ENCODE results near the gene TRIM26. TPM values are rescaled to one million over a fixed set of nuclear protein-coding genes. Genes with fewer than 3 reads are reported as not detected.
"Not testable (repeated sequence)": the region's sequence is repeated elsewhere in the genome, so short reads cannot be mapped to it uniquely, and the experiment has no call there.

TRIM26 gene
- total RNA-seq, 2 donors from 2014 or later: 36.0 to 37.0 TPM

DNA sequence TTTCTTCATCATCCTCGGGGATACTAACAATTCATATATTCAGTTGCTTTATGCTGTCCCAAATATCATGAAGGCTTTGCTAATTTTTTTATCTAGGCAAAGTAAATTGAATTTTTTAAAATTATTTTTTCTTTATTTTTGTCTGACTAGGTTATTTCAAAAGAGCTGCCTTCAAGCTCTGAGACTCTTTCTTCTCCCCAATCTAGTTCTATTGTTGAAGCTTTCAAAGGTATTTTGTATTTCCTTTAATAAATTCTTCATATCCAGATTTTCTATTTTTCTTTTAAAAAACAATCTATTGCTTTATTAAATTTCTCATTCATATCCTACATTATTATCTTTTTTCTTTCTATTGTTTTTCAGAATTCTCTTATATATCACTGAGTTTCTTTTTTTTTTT lies 33.1 kb downstream of the TRIM26 start:
- DNase-seq (ENCODE audit: low spot score): no peak
- intact Hi-C loops (cut with DNase I): no loop called here

DNA sequence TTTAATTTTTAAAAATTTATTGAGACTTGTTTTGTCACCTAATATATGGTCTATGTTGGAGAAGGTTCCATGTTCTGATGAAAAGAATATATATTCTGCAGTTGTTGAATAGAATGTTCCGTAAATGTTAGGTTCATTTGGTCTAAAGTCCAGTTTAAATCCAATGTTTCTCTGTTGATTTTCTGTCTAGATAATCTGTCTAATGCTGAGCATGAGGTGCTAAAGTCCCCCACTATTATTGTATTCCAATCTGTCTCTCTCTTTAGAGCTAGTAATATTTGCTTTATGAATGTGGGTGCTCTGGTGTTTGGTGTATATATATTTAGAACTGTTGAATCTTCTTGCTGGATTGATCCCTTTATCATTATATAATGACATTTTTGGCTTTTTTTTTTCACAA lies 34.4 kb downstream of the TRIM26 start:
- intact Hi-C loops (cut with DNase I): no loop called here
- DNase-seq (ENCODE audit: low spot score): no peak

DNA sequence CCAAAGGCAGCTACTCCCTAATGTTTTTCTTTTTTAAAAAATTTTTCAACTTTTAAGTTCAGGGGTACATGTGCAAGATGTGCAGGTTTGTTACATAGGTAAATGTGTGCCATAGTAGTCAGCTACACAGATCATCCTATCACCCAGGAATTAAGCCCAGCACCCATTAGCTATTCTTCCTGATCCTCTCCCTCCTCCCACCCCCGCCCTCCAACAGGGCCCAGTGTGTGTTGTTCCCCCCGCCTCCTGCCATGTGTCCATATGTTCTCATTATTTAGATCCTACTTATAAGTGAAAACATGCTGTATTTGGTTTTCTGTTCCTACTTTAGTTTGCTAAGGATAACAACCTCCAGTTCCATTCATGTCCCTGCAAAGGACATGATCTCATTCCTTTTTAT lies 37.4 kb downstream of the TRIM26 start:
- no peak for DNase-seq (ENCODE audit: low spot score)
- intact Hi-C loops (cut with DNase I): no loop called here

DNA sequence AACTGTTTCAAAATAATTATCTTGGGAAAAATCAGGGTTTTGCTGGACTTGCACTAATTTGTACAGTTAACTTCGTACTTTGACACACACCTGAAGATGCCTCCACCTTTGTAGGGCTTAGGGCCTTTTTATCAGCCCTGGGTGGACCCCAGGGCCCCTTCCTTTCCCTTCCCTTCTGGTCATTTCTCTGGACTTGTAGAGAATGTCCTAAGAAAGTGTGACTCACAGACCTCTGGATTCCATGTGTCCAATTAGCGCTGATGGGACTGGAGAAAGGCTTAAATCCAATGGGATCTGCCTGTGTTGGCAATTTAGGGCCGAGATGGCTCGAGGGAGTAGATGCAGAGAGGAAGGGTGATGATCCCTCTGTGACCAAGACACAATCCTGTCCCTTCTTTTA lies 40.5 kb downstream of the TRIM26 start:
- intact Hi-C loops (cut with DNase I): no loop called here
- DNase-seq (ENCODE audit: low spot score): no peak

DNA sequence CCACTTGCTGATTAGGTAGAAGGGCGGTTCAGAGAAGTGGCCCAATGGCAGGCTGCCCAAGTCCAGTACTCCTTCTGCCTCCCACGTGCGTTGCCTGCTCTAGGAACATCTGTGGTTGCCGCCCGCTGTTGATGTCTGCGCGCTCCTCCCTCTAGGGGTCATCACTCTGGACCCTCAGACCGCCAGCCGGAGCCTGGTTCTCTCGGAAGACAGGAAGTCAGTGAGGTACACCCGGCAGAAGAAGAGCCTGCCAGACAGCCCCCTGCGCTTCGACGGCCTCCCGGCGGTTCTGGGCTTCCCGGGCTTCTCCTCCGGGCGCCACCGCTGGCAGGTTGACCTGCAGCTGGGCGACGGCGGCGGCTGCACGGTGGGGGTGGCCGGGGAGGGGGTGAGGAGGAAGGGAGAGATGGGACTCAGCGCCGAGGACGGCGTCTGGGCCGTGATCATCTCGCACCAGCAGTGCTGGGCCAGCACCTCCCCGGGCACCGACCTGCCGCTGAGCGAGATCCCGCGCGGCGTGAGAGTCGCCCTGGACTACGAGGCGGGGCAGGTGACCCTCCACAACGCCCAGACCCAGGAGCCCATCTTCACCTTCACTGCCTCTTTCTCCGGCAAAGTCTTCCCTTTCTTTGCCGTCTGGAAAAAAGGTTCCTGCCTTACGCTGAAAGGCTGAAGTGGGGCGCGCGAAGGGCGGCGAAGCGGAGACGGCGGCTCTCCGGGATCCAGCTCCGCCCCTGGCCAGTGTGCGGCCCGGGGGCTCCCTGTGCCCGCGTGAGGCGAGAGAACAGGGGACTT lies 41.3 kb downstream of the TRIM26 start:
- no peak for DNase-seq (ENCODE audit: low spot score)
- intact Hi-C loops (cut with DNase I): no loop called here

DNA sequence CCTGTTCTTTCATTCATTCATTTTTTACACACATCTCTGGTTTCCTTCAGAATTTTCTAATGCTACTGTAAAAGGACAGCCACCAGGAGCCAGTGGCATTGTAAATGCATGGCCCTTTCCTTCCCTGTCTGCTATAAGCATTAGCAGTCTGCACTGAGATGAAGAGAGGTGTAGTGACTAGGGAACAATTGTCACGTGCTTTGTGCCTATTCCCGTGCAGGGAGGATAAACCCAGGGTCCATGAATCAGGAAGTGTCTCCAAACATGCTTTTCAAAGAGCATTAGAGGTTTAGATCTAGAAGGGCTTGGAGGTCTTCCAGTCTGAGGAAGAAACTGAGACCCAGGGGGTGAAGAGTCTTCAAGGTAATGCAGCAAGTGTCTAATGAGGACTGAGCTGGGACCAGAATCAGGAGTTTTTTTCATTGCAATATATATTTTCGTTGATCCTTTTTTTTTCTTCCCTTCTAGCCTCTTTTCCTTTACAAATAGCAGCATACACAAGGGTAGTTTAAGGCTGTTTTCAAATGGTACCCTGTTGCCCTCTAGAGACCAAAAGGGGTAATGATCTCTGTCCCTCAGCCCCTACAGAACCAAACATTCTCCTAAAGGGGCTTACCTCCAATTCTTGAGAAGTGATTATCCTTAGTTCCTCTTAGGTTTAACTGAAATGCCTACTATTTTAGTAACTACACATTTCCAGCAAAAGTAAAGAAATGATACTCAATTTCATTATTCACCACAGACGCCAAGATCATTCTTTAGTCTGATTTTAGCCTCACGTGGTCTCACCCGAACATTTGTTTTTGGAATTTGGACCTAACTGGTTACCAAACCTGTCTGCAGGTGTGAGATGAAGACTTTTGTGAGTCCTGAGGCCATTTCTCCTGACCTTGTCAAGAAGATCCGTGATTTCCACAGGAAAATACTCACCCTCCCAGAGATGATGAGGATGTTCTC lies 43.3 kb downstream of the TRIM26 start:
- DNase-seq (ENCODE audit: low spot score): no peak
- intact Hi-C loops (cut with DNase I): no loop called here

DNA sequence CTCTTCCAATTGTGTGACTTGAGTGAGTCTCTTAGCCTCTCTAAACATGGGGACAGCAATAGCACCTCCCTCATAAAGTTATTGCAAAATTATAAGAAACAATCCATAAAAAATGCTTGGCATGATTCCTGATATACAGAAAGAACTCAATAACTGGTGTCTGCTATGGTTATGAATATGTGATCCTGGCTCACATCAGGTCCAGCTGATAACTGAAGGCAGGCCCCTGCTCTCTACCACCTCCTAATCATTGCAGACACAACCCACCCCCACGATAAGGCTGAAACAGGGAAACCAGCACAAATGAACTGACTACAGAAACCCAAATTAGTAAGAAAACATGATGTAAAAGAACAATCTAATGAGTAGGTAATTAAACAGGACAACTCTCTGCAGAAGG lies 44.5 kb downstream of the TRIM26 start:
- no peak for DNase-seq (ENCODE audit: low spot score)
- intact Hi-C loops (cut with DNase I): no loop called here

DNA sequence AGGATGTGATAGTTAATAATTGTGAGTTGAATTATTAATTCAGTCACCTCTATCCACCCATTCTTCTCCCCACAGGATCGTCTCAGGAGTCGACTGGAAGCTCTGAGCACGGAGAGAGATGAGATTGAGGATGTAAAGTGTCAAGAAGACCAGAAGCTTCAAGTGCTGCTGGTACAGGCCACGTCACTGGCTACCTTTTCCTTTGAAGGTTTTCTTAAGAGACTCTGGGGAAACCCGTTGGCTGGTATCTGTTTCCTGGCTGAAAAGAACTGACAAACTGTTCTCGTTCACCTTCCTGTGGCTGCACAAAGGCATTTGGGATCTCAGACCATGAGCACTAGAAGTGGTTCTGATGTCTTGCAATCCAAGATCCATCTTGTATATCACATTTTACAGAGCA lies 46.1 kb downstream of the TRIM26 start:
- intact Hi-C loops (cut with DNase I): no loop called here
- DNase-seq (ENCODE audit: low spot score): no peak

DNA sequence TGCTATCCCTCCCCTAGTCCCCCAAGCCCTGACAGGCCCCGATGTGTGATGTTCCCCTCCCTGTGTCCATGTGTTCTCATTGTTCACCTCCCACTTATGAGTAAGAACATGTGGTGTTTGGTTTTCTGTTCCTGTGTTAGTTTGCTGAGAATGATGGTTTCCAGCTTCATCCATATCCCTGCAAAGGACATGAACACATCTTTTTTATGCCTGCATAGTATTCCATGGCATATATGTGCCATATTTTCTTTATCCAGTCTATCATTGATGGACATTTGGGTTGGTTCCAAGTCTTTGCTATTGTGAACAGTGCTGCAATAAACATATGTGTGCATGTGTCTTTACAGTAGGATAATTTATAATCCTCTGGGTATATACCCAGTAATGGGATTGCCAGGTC lies 48.0 kb downstream of the TRIM26 start:
- intact Hi-C loops (cut with DNase I); DNase-seq (ENCODE audit: low spot score): not testable (repeated sequence)

DNA sequence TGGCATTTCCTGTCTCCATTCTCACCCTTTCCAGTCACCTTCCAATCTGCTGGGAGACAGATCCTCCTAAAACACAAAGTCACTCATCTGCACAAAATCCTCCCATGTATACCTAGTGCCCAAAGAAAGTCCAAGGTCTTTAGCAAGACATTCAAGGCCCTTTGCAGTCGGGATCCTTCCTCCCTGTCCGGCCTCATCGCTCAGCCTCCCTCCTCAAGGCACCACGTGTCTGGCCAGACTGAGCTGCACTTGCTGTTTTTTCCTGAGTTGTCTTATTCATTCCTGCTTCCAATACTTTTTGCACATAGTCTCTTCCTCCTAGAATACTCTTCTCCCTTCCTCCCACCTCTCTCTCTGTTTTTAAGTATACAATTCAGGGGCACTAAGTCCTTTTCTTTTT lies 48.5 kb downstream of the TRIM26 start:
- intact Hi-C loops (cut with DNase I): no loop called here
- DNase-seq (ENCODE audit: low spot score): no peak

DNA sequence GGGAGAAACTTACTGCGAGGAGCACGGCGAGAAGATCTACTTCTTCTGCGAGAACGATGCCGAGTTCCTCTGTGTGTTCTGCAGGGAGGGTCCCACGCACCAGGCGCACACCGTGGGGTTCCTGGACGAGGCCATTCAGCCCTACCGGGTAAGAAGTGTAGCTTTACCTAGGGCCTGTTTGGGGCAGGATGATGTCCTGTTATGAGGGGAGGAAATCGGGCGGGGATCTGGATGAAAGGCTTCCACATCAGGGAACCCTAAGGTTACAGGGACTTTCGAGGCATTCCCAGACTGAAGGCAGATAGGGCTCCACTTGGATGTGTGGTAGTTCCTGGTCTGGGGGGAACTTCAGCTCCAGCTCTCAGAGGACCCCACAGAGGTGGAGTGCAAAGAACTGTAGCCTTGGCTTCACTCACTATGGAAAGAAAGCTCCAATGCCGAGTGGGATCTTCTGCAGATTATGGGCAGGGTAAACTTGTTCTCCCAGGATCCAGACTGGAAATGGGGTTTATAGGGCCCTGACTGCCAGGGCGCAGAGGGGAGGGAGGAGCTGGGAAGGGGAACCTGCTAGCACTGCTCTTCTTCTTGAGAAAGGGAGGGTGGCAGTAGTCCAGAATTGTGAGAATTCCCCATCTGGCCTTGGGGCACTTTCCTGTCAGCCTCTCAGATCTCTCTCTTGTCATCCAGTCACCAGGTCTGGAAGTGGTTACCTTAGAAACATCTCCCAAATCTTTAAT lies 49.1 kb downstream of the TRIM26 start:
- intact Hi-C loops (cut with DNase I): no loop called here
- no peak for DNase-seq (ENCODE audit: low spot score)

DNA sequence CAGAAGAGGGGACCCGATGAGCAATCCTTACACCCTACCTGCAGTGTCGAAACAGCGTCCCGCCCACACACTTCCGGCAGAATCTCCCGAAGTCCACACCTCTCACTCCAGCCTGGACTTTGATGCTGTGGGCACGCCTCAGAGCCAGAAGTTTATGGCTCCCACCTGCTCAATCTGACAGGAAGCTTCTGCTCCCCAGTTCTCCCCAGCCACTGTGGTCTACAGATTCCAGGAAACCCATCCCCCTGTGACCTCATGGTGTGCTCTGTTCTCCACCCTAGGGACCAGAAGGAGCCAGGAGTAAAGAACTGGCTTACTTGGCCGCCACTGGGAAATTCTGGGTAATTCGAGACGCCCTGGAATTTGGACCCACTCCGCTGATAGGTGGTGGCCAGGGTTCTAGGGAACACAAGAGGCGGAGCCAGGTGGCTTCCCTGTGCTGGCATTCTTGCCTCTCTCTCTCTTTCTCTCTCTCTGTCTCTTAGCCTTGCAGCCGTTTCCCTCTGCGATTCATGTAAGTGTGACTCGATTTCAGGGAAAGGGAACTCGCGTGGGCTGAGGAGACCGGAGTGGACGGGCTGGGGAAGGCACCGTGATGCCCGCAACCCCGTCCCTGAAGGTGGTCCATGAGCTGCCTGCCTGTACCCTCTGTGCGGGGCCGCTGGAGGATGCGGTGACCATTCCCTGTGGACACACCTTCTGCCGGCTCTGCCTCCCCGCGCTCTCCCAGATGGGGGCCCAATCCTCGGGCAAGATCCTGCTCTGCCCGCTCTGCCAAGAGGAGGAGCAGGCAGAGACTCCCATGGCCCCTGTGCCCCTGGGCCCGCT lies 49.9 kb downstream of the TRIM26 start, which contains the start of gene TRIM15:
TRIM15 (plus strand) TSS at position 457 of the 828 bp plus-strand sequence; CDS start at position 596, 139 bp downstream.
- intact Hi-C loops (cut with DNase I): no loop called here
- DNase-seq (ENCODE audit: low spot score): no peak

DNA sequence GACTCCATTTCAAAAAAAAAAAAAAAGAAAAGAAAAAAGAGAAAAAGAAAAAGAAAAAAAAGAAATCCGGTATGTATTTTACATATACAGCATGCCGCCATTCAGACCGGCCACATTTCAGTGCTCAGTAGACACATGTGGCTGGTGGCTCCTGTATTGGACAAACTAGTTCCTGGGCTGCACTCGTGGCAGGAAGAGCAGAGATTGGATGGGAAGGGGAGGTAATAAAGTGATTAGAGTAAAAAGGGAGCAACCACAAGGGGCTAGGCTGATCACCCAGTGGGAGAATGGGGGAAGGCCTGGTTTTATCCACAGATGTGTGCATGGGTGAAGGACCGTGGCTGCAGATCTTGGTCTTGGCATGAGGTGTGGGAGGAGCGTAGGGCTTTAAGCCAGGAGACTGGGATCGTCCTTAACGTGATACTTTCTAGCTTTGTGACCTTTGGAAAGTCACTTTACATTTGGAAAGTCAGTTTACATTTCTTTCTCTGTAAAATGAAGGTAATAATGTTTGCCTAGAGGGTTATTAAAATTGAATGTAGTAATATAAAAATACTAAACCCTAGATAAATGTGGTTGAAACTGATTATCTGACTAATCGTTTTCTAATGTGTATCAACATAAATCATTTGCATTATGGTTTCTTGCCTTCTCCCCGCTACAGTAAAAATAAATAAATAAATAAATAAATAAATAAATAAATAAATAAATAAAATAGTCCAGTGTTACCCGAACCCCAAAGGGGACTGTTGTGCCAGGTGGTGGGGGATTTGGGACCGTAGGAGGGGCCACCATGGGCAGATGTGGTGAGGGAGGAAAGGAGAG lies 50.7 kb downstream of the TRIM26 start:
- intact Hi-C loops (cut with DNase I): no loop called here

DNA sequence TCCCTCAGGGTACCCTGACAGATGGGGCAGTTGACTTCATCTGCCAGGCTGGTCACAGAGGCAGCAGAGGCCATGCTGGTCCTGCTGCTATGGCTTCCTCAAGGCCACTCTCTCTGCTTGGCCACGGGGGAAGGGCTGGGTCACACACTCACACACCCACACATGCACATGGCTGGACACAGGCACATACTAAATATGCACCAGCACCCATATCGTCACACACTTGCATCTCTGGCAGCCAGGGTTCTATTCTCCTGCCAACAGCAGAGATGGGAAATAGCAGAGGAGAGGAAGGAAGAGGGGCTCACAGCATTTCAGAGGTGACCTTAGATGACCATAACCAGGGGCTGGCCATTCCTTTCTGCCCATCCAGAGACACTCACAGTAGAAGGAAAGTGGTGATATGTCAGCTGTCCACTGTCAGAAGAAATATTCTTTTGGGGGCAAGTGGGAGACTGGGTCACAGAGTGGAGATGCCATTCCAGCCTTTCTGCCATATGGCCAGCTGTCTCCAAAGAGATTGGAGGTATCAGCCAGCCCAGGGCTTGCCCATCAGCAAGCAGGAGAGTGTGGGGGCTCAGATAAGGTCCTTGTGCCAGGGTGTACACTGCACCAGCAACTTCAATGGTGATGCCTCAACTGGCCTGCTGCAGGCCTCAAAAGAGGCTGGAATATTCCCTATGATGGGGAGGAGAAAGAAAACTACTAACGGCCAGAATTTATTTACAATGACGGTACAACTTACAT lies 52.2 kb downstream of the TRIM26 start, which contains the start of gene TRIM10:
TRIM10 (minus strand) TSS at position 427 of the 747 bp plus-strand sequence; CDS start at position 74, 353 bp downstream.
- DNase-seq (ENCODE audit: low spot score): no peak
- intact Hi-C loops (cut with DNase I): no loop called here

More for the DNA sequence above, 50.7 kb downstream of the TRIM26 start:
- DNase-seq (ENCODE audit: low spot score): no peak

DNA sequence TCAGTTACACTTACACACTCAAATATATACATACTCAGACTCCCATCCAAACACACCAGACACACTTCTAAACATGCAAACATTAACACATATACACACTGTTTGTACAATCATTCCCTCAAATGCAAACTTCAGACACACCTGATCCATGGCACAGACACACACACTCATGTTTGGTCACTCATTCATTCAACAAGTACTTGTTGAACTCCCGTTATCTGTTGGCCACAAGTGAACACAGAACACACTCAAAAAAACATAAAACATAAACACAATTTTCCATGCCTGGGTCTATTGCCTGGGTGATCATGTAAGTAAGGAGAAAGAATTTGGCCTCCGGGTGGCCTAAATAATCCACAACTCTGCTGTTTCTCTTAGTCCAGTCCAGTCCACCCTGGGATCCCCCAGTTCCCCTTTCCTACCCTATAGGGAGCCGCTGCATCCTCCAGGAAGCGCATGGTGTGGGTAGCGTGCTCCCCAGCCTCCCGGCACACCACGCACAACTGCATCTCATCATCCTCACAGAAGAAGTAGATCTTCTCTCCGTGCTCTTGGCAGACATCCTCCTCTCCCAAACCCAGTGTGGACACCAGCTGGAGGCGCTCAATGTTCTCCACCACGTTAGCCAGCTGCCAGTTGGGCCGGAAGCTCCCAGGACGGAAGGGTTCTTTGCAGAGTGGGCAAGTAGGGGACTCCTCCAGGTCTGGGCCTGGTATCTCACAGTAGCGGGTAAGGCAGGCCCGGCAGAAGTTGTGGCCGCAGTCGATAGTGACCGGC lies 53.0 kb downstream of the TRIM26 start:
- DNase-seq (ENCODE audit: low spot score): no peak
- intact Hi-C loops (cut with DNase I): no loop called here

DNA sequence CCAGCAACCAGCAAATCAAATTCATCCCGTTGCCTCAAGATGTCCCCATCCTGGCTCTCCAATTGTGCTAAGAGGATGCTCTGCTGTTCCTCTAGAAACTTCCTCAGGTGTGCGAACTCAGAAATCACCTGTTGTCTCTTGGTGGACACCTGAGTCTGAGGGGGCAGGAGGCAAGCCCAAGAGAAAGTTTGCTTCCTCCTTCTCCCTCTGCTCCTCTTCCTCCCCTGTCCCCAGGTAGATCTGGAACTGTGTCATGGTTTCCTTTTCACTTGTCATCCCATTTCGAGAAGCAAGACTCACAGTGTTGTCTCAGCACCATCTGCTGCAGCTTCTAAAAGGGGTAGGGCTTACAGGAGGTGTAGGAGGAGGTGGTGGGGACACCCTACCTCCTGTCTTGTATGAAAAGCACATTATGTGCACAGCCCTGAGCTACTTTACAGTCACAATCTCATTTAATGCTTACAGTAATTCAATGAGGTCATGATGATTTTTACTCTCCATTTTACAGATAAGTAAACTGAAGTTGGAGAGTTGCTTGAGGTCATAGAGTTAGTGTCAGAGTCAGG lies 54.6 kb downstream of the TRIM26 start:
- intact Hi-C loops (cut with DNase I): no loop called here
- no peak for DNase-seq (ENCODE audit: low spot score)

Data from posterior vena cava (tissue), 2 donors.